Esophagus (tissue), 2 donors: Measurements from ENCODE around the gene MMP1. TPM values are rescaled to one million over a fixed set of nuclear protein-coding genes. Genes with fewer than 3 reads are reported as not detected.

Experiments used
- H3K27ac ChIP-seq, 2 donors: one replicate each; pipeline ENCODE4 v1.5.1; 2013; ENCODE audit warnings: low read depth in 2 of 2, mild to moderate bottlenecking in 2 of 2, inconsistent platforms in 1 of 2, low read length in 1 of 2, moderate library complexity in 1 of 2
- H3K27me3 ChIP-seq, 2 donors: one replicate each; pipeline ENCODE4 v1.6.1; 2013; ENCODE audit warnings: low read length in 2 of 2, control low read depth in 1 of 2, mild to moderate bottlenecking in 1 of 2; ENCODE audit not compliant: insufficient read depth in 2 of 2, control insufficient read depth in 1 of 2
- H3K36me3 ChIP-seq, 2 donors: one replicate each; pipeline ENCODE4 v1.6.1; 2013; ENCODE audit warnings: low read length in 1 of 2; ENCODE audit not compliant: control insufficient read depth in 2 of 2, insufficient read depth in 2 of 2
- H3K4me1 ChIP-seq, 2 donors: one replicate each; pipeline ENCODE4 v1.6.1; 2013; ENCODE audit warnings: low read length in 1 of 2; ENCODE audit not compliant: control insufficient read depth in 2 of 2, insufficient read depth in 2 of 2
- H3K4me3 ChIP-seq, 2 donors: one replicate each; pipeline ENCODE4 v1.5.1; 2013; ENCODE audit warnings: low read length in 2 of 2, mild to moderate bottlenecking in 2 of 2, low read depth in 1 of 2, moderate library complexity in 1 of 2
- H3K9me3 ChIP-seq, 2 donors: one replicate each; pipeline ENCODE4 v1.6.1; 2013; ENCODE audit warnings: mild to moderate bottlenecking in 2 of 2, low read depth in 1 of 2, low read length in 1 of 2, moderate library complexity in 1 of 2; ENCODE audit not compliant: control insufficient read depth in 2 of 2, insufficient read depth in 1 of 2
- WGBS, 2 donors: extraction: QIAGEN DNeasy Blood & Tissue Kit; methylation state at CpG; one replicate each; pipeline ENCODE4 v1.1.7; 2013; 5-methylcytosine and 5-hydroxymethylcytosine counted together
- polyA plus RNA-seq, 2 donors: library from polyadenylated mRNA; stranded (reverse); fragments of 200-250 nt; gene quantifications; one replicate each; pipeline ENCODE4 v1.2.3, GENCODE V29; 2013
- donor health status: healthy with polysubstance abuse.
- donor health status: Bipolar disorder and iron deficiency.

The MMP1 gene
- polyA plus RNA-seq, 2 donors: 0.24 to 1.3 TPM

DNA sequence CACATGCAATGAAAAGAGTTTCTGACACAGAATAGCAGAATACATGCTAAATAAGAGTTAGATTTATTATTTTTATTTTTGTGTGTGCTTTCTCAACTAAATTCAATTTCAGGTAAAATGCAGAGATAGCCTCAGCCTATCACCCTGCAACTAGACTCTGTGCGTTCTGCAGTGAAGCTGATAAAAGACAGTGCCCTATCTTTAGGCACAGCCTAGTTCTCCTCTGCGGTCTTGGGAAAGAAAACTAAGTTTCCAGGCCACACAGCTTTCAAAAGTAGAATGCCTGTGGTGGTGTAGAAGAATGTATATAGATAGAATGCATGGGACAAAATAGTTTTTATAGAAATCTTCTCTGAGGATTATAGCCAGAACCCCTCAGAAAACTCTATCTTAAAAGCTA lies 12.0 kb upstream of the MMP1 start:
- no peaks in the 10 kb centered on the region for H3K4me1 ChIP-seq
- H3K27me3 ChIP-seq: no peaks in the 10 kb centered on the region
- H3K36me3 ChIP-seq: no peaks in the 10 kb centered on the region
- WGBS, 2 donors: 84 to 91% methylated on average over 2 of the region's 2 CpGs
- peaks cover 0 to 3% of the 10 kb centered on the region in 2 donors for H3K9me3 ChIP-seq
- H3K4me3 ChIP-seq: no peak overlapping the region
- no peak overlapping the region for H3K27ac ChIP-seq

DNA sequence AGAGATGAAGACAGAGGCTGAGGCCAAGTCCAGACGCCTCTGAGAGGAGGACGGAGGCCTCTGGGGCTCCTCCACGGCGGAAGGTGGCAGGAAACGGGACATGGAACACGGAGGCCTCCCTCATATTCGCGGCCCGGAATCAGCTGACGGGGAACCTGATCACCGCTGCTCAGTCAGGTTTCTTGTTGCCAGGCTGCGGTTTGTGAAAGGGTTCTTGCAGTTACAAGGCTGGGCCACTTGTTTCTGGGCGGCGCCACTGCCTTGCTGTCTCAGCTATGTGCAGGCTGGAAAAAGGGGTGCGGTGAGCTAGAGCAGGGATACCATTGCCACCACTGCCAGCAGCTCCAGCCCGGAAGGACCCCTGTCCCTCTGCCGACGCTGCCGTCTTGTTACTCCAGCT lies 10.0 kb upstream of the MMP1 start:
- Histone ChIP-seq H3K36me3 (no peaks in the 10 kb centered on the region), H3K9me3 (peaks cover 0 to 3% of the 10 kb centered on the region in 2 donors), H3K4me1 (no peaks in the 10 kb centered on the region), H3K27me3 (no peaks in the 10 kb centered on the region), H3K27ac (no peak overlapping the region), H3K4me3 (no peak overlapping the region)
- 57 to 72% methylated on average over 19 of the region's 19 CpGs for WGBS, 2 donors

DNA sequence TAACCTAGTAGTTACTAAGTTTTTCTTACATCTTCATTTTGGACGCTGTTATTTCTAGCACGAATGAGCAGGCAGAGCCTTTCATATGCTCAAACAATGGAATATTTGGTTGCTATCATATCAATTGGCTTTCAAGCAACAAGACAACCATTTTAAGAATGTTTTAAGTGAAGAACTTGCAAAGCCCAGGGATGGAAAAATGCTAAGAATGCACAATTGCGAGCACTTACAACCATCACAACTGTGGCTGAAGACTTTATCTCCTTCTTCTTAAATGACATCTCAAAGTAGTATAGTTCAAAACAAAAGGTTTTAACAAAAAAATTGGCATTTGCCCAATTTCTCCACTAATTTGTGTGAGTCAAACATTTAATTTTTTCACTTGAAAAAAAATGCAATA lies 8.3 kb upstream of the MMP1 start:
- Histone ChIP-seq H3K27me3 (no peaks in the 10 kb centered on the region), H3K9me3 (peaks cover 0 to 3% of the 10 kb centered on the region in 2 donors), H3K27ac (no peak overlapping the region), H3K36me3 (no peaks in the 10 kb centered on the region), H3K4me3 (no peak overlapping the region), H3K4me1 (no peaks in the 10 kb centered on the region)
- 79 to 80% methylated on average over 3 of the region's 3 CpGs for WGBS, 2 donors

DNA sequence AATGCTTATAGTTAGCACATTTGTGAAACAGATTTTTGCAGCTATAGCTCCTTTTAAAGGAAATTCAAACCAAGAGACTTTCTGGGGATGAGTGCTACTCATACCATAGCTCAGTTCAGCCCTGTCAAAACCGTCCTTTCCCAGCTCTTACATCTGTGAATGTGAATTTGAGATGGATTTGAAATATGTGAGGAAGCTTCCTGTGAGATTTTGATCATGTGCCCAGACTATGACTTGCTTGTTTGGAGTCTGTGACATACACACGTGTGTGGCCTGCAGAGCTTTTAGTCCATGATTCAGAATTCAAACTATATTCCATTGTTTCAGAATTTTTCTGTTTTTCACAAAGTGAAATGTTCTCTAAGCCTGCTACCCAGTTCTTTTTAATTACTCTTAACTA lies 4.4 kb upstream of the MMP1 start:
- no peak overlapping the region for H3K4me3 ChIP-seq
- no peak overlapping the region for H3K27ac ChIP-seq
- H3K9me3 ChIP-seq: no peaks in the 10 kb centered on the region
- no peaks in the 10 kb centered on the region for H3K36me3 ChIP-seq
- no peaks in the 10 kb centered on the region for H3K27me3 ChIP-seq
- no peaks in the 10 kb centered on the region for H3K4me1 ChIP-seq
- WGBS, 2 donors: 22 to 42% methylated on average over 2 of the region's 2 CpGs

DNA sequence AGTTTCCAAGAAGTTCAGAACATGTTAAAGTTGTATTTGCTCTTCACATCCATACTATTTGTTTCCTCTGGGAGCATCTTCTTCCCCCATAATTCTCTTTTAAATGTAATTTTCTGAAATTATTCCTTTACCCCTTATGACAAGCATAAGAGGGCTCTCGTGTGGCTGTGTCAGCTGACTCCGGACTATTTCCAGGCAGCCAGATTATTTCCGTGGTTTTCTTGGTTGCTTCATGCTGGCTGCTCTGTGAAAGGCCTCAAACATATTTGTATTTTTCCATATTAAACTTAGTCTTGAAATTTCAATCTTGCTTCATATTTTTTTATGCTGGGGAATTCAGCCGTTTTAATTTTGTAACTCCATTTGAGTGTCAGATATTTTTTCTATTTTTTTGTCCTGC lies 2.8 kb upstream of the MMP1 start:
- Histone ChIP-seq H3K4me1 (no peaks in the 10 kb centered on the region), H3K4me3 (no peak overlapping the region), H3K27ac (no peak overlapping the region), H3K36me3 (no peaks in the 10 kb centered on the region), H3K9me3 (no peaks in the 10 kb centered on the region), H3K27me3 (no peaks in the 10 kb centered on the region)
- 79 to 83% methylated on average over 4 of the region's 4 CpGs for WGBS, 2 donors

DNA sequence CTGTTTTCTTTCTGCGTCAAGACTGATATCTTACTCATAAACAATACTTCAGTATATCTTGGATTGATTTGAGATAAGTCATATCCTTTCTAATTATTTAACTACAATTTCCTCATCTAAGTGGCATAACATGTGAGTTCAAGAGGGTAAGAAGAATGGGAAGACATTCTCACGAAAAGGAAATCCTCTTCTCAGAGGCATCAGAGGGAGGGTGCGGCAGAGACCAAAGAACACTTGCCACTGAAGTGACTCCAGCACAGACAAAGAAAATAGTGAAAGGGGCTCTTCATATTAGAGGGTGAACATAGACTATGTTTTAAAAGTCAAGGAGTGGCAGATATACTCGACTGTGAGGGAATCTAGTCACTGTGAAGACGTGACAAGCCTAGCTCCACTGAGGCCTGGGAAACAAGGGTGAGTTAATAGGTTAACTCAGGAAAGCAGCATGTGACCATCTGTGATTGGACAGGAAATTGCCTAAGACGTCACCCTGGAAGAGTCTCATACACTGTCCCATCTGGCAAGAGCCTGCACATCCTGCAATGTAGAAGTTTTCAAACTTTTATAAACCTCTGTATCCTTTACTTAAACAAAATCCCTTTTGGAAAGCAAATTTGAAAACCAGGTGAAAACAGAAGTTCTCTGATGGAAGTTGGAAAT lies 1.9 kb upstream of the MMP1 start:
- Histone ChIP-seq H3K4me1 (no peaks in the 10 kb centered on the region), H3K9me3 (no peaks in the 10 kb centered on the region), H3K27me3 (no peaks in the 10 kb centered on the region), H3K27ac (no peak overlapping the region), H3K36me3 (no peaks in the 10 kb centered on the region), H3K4me3 (no peak overlapping the region)
- 70 to 72% methylated on average over 6 of the region's 6 CpGs for WGBS, 2 donors

DNA sequence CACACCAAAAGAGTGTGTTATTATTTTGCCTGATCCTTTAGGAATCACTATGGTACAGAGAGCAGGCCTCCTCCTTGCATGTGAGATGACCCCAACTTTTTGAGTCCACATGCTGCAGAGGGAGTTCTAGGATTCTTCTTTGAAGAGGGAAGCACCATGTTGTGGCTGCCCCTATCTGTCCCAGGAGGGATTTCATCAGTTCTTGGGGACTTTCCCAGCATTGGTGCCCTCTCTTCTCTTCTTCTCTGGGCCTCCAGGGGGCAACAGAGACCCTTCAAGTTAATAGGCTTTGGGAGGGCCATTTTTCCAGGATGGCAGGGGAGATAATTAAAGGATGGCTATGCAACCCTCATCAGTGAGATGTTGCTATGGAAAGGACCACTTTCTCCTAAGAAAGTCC lies 3.6 kb downstream of the MMP1 start:
- H3K27me3 ChIP-seq: peaks cover 0 to 2% of the 10 kb centered on the region in 2 donors
- no peaks in the 10 kb centered on the region for H3K36me3 ChIP-seq
- no peak overlapping the region for H3K27ac ChIP-seq
- no peaks in the 10 kb centered on the region for H3K9me3 ChIP-seq
- H3K4me1 ChIP-seq: no peaks in the 10 kb centered on the region
- H3K4me3 ChIP-seq: no peak overlapping the region

DNA sequence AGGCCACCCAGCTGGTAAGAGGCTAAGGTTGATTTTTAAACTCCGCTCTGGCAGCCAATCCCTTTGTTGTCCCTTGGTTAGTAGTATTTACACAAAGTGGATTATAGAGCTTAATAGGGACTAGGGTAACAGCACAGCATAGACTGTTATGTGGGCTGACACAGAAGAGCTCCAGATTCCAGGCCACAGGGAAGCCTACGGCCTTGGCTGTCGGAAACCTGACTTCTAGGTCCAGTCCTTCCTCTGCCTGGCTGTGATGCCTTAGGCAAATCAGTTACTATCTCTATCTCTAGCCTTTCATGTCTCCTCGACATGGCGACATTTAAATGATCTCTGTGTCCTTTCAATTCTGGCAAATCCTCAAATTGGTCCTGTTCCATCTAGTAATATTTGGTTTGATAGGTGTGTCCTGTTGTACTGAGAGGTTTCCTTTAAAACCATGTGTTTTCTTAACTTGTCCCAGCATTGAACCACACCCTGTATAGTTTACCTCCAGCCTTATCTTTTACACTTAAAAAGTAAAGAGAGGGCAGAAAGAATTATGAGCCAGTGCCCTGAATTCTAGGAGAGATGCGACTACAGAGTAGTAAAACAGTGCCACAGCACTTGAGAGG lies 4.2 kb downstream of the MMP1 start:
- no peak overlapping the region for H3K4me3 ChIP-seq
- H3K36me3 ChIP-seq: no peaks in the 10 kb centered on the region
- 78 to 79% methylated on average over 6 of the region's 6 CpGs for WGBS, 2 donors
- no peaks in the 10 kb centered on the region for H3K4me1 ChIP-seq
- peaks cover 0 to 2% of the 10 kb centered on the region in 2 donors for H3K27me3 ChIP-seq
- no peak overlapping the region for H3K27ac ChIP-seq
- no peaks in the 10 kb centered on the region for H3K9me3 ChIP-seq

DNA sequence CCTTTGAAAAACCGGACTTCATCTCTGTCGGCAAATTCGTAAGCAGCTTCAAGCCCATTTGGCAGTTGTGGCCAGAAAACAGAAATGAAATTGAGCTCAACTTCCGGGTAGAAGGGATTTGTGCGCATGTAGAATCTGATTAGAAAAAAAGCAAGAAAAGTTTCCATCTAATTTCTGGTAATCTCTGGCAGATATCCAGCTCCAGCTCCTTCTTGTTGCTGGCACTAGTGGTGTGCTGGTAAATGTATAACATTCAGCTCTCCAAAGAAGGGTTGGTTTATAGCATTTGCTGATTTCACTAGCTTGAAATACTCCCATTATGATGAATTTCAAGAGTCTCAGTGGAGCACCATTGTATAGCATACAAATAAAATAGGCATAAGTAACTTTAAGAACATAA lies 5.4 kb downstream of the MMP1 start:
- no peaks in the 10 kb centered on the region for H3K4me1 ChIP-seq
- H3K4me3 ChIP-seq: no peak overlapping the region
- no peak overlapping the region for H3K27ac ChIP-seq
- H3K9me3 ChIP-seq: no peaks in the 10 kb centered on the region
- H3K27me3 ChIP-seq: peaks cover 0 to 2% of the 10 kb centered on the region in 2 donors
- WGBS, 2 donors: 62 to 84% methylated on average over 5 of the region's 5 CpGs
- no peaks in the 10 kb centered on the region for H3K36me3 ChIP-seq
